Right lobe of liver (tissue), 4 donors: ENCODE measurements around the gene KIAA0319L.

Experiments
- POLR2A ChIP-seq: fragments of 450-650 bp; IDR thresholded peaks from one replicate; pipeline ENCODE4 v1.6.1; 2017; ENCODE audit warnings: antibody characterized with exemption, mild to moderate bottlenecking
- TF ChIP-seq, protein P1 (sequence below), 4 donors: fragments of 200-600 bp in 3 of 4; fragments of 450-650 bp in 1 of 4; IDR thresholded peaks; one replicate each; pipeline versions ENCODE4 v1.5.1 to v1.8.0; 2016 to 2022; ENCODE audit warnings: antibody characterized with exemption in 4 of 4, mild to moderate bottlenecking in 2 of 4
- donor health status: DM: no; HTN: no; CAD: no.
- donor health status: DM: no; HTN: no; CAD: no.
- donor health status: DM: no; HTN: yes; CAD: no.

DNA sequence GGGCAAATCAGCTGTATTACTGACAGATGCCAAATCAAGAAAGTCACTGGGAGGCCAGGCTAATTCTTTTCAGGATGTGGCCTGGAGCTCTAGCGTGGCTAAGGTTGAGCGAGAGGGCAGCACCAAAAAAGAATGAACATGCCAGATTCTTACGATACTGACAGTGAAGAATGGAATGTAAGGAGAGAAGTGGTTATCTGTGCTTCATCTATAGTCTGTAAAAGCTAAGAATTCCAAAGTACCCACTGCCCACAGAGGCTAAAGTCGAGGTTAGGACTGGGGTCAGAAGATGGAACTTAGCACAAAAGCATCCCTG is 48.6 kb upstream of the KIAA0319L start:
- TF ChIP-seq, protein P1, sequence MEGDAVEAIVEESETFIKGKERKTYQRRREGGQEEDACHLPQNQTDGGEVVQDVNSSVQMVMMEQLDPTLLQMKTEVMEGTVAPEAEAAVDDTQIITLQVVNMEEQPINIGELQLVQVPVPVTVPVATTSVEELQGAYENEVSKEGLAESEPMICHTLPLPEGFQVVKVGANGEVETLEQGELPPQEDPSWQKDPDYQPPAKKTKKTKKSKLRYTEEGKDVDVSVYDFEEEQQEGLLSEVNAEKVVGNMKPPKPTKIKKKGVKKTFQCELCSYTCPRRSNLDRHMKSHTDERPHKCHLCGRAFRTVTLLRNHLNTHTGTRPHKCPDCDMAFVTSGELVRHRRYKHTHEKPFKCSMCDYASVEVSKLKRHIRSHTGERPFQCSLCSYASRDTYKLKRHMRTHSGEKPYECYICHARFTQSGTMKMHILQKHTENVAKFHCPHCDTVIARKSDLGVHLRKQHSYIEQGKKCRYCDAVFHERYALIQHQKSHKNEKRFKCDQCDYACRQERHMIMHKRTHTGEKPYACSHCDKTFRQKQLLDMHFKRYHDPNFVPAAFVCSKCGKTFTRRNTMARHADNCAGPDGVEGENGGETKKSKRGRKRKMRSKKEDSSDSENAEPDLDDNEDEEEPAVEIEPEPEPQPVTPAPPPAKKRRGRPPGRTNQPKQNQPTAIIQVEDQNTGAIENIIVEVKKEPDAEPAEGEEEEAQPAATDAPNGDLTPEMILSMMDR (IDR thresholded peaks at IDR 0.05), result no peak
- TF ChIP-seq POLR2A, result no peak
